CMK (cell line): ENCODE results near the gene NLGN4X.

Experiments
- DNase-seq: peaks from one replicate; pipeline ENCODE4 v3.0.0-alpha.2; 2010; ENCODE audit warnings: low read depth

NLGN4X gene

DNA sequence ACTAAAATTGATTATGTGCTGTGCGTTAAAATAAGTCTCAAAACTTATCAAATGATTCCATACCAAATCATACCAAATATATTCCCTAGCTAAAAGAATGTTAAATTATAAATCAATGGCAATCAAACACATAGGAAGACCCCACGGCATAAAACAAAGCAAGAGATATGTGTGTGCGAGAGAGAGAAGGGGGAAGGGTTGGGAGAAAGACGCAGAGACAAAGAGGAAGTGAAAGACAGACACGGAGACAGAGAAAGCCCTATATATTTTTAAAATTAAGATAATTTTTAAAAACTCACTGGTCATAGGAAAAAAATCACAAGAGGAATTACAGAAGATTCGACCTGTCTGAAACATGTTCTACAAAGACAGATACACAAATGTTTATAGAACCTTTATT lies 371.4 kb downstream of the NLGN4X start:
- no peak for DNase-seq

DNA sequence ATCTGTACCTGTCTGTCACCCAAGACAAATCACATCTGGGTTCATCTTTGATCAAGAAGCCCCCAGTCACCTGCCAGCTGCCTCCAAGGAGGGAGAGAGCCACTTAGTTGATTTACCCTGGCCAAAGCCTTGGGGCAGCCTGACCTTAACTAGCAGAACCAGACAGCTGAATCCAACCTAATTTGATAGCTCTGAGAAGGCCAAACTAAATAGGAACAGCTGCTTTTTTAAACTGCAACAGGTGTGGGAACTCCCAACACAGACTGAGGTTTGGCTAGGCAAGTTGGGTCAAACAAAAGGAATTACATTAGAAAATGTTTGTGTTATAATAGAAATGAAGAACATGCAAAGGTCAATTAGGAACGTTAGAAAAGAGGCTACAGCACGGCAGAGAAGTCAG lies 375.7 kb downstream of the NLGN4X start:
- DNase-seq = no peak

DNA sequence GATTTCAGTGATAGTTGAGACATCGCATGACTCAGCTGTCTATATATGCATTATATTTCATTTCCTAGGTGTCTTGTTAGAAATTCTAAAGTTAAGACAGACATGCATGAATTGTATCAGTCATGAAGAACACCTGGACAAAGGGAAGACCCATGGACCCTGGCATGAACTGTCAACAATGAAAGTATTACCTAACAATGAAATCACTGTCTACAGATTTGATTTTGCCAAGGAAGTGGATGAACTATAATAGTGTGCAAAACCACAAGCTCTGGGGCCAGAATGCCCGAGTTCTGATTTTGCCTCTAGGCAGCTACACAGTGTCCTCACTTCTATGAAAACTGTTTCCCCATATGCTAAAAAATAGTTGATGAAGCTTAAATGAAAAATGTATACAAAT lies 386.1 kb downstream of the NLGN4X start:
- DNase-seq = no peak
